Activated CD4-positive, alpha-beta memory T cell treated with anti-CD3 and anti-CD28 coated beads for 36 hours (primary cell): ENCODE results near the gene LRRC8E. TPM values are rescaled to one million over a fixed set of nuclear protein-coding genes. Genes with fewer than 3 reads are reported as not detected.
"Not testable (repeated sequence)": the region's sequence is repeated elsewhere in the genome, so short reads cannot be mapped to it uniquely, and the experiment has no call there.

Experiments
- CTCF ChIA-PET: fragments of 350-600 bp; sonication (Branson Sonifier 250); formaldehyde crosslinking; loops from one replicate; lab custom pipeline; 2021; ENCODE audit warnings: antibody characterized with exemption, inconsistent platforms; lab: Charles Lee
- POLR2A ChIA-PET: fragments of 350-600 bp; sonication (Branson Sonifier 250); formaldehyde crosslinking; loops from one replicate; lab custom pipeline; 2021; ENCODE audit warnings: antibody characterized with exemption; lab: Charles Lee
- DNase-seq: peaks from one replicate; pipeline ENCODE4 v3.0.0-alpha.2; 2020
- H3K27ac Mint-ChIP-seq: one replicate; pipeline ENCODE4 v1.8.0; 2021; ENCODE audit warnings: mixed read lengths
- H3K27me3 Mint-ChIP-seq: one replicate; pipeline ENCODE4 v1.8.0; 2021; ENCODE audit warnings: mixed read lengths
- H3K36me3 Mint-ChIP-seq: one replicate; pipeline ENCODE4 v1.8.0; 2021; ENCODE audit warnings: mixed read lengths
- H3K4me1 Mint-ChIP-seq: one replicate; pipeline ENCODE4 v1.8.0; 2021; ENCODE audit warnings: low read depth, mixed read lengths
- H3K4me3 Mint-ChIP-seq: one replicate; pipeline ENCODE4 v1.8.0; 2021; ENCODE audit warnings: mild to moderate bottlenecking, mixed read lengths
- H3K9me3 Mint-ChIP-seq: one replicate; pipeline ENCODE4 v1.8.0; 2021; ENCODE audit warnings: mixed read lengths
- intact Hi-C: fragments of 100-400 bp; cut with micrococcal nuclease; formaldehyde crosslinking; loops from one replicate; pipeline ENCODE4 v1.15.1; 2023
- total RNA-seq, 2 experiments: library from RNA; stranded (reverse); gene quantifications; one replicate each; pipeline ENCODE4 v1.2.3, GENCODE V29; 2021

LRRC8E gene
- total RNA-seq, 2 experiments from 2014 or later: not detected

DNA sequence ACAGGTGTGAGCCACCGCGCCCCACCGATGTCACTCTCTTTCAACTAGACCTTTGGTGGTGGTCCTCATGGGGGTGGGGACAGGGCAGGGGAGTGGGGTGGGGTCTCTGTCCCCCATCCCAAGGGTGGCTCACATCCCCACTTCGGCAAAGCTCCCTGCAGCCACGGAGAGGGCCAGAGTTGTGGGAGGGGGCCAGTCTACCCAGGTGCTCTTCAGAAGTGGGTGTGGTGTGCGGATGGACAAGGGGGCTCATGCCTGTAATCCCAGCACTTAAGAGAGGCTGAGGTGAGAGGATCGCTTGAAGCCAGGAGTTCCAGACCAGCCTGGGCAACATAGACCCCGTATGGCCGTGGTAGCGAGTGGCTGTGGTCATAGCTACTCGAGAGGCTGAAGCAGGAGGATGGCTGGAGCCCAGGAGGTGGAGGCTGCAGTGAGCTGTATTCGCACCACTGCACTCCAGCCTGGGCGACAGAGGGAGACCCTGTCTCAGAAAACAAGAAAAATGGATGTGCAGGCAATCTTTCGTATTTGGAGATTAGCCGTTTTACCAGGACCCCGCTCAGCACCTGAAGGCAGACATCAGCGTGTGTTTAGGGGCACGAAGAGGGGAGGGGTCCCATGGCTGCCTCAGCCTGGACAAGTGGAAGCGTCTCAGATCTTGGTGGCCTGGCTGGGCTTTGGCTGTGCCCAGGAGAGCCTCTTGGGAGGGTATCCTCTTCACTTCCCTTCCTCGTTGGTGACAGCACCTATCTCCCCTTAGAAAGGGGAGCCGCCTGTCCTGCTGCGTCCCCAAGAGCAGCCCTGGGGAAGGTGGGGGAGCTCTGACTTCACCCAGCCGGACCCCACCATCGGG lies 27.2 kb downstream of the LRRC8E start:
- intact Hi-C loops: no loop called here
- Mint-ChIP-seq H3K9me3 (no peaks in the 10 kb centered on the region), H3K4me1 (peaks cover 20% of the 10 kb centered on the region), H3K36me3 (peaks cover 18% of the 10 kb centered on the region), H3K27ac (no peak overlapping the region), H3K27me3 (peaks cover 23% of the 10 kb centered on the region), H3K4me3 (peak overlapping the region; percentile 46)
- POLR2A ChIA-PET: interaction anchor here (1.0 to 1.1 kb wide), 2 partner anchors 12 to 47 kb away, joined by 3 read pairs; partner anchors contain the start of gene MAP2K7
- CTCF ChIA-PET: interaction anchor here (0.6 to 4.0 kb wide), 4 partner anchors 12 to 48 kb away, joined by 4 to 18 read pairs (median 8); partner anchors contain the start of genes MAP2K7 and TIMM44
- no peak for DNase-seq

DNA sequence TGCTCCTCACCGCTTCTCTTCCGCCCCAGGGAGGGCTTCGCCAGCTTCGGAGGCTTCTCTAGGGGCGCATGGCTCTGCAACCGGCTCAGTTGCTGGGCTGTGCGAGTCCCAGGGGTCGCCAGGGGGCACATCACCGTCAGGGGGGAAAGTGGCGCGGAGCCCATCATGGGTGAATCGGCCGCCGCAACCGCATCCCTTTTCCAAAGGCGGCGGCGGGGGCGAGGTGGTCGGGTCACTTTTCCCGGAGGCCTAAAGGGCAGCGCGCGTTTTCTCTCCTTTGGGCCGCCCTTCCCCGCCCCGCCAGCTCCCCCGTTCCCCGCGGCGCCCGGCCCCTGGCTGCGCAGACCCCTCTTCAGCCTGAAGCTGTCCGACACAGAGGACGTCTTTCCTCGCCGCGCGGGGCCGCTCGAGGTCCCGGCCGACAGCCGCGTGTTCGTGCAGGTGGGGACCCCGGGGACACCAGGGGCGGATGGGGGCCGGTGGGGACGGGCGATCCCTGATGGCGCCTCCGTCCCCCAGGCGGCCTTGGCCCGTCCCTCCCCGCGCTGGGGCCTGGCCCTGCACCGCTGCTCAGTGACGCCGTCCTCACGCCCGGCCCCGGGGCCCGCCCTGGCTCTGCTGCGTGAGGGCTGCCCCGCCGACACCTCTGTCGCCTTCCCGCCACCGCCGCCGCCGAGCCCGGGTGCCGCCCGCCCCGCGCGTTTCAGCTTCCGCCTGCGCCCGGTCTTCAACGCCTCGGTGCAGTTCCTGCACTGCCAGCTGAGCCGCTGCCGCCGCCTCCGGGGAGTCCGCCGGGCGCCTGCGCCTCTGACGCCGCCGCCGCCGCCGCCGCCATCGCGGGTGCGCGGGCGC lies 28.0 kb downstream of the LRRC8E start:
- DNase-seq: peak; percentile 74
- Mint-ChIP-seq H3K4me3 (peak overlapping the region; percentile 69), H3K4me1 (peaks cover 26% of the 10 kb centered on the region), H3K27ac (no peak overlapping the region), H3K27me3 (peaks cover 23% of the 10 kb centered on the region), H3K9me3 (no peaks in the 10 kb centered on the region), H3K36me3 (peaks cover 13% of the 10 kb centered on the region)
- intact Hi-C loops: no loop called here
- ChIA-PET POLR2A (interaction anchor here (1.0 to 1.6 kb wide), 3 partner anchors 12 to 47 kb away, joined by 3 to 6 read pairs (median 3); partner anchors contain the start of genes MAP2K7 and TIMM44), CTCF (interaction anchor here (0.6 to 4.0 kb wide), 6 partner anchors 13 to 347 kb away, joined by 3 to 18 read pairs (median 4); partner anchors contain the start of genes MAP2K7 and TIMM44)

DNA sequence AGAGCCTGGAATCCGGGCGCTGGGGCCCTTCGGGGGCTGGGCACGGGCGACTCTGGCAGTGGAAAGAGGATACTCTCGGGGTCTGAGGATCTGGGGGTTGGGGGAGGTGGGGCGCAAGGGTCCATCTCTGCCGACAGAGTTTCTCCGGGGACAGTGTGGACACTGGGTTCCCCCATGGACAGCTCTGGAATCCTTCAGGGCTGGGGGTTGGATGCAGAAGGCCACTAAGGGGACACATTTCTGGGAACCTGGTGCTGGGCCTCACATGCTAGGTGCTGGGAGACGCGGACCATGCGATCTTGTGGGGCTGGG lies 28.6 kb downstream of the LRRC8E start:
- intact Hi-C loops: no loop called here
- H3K27me3 Mint-ChIP-seq: peaks cover 23% of the 10 kb centered on the region
- peak overlapping the region; percentile 9 for H3K27ac Mint-ChIP-seq
- H3K4me1 Mint-ChIP-seq: peaks cover 28% of the 10 kb centered on the region
- DNase-seq: no peak
- CTCF ChIA-PET: interaction anchor here (1.0 to 4.0 kb wide), 4 partner anchors 13 to 348 kb away, joined by 3 to 18 read pairs (median 8); partner anchors contain the start of genes MAP2K7 and TIMM44
- H3K9me3 Mint-ChIP-seq: no peaks in the 10 kb centered on the region
- POLR2A ChIA-PET: interaction anchor here (1.6 kb wide), 1 partner anchor 27 kb away, joined by 6 read pairs; the partner anchor contains the start of gene TIMM44
- peaks cover 9% of the 10 kb centered on the region for H3K36me3 Mint-ChIP-seq
- H3K4me3 Mint-ChIP-seq: peak overlapping the region; percentile 69

DNA sequence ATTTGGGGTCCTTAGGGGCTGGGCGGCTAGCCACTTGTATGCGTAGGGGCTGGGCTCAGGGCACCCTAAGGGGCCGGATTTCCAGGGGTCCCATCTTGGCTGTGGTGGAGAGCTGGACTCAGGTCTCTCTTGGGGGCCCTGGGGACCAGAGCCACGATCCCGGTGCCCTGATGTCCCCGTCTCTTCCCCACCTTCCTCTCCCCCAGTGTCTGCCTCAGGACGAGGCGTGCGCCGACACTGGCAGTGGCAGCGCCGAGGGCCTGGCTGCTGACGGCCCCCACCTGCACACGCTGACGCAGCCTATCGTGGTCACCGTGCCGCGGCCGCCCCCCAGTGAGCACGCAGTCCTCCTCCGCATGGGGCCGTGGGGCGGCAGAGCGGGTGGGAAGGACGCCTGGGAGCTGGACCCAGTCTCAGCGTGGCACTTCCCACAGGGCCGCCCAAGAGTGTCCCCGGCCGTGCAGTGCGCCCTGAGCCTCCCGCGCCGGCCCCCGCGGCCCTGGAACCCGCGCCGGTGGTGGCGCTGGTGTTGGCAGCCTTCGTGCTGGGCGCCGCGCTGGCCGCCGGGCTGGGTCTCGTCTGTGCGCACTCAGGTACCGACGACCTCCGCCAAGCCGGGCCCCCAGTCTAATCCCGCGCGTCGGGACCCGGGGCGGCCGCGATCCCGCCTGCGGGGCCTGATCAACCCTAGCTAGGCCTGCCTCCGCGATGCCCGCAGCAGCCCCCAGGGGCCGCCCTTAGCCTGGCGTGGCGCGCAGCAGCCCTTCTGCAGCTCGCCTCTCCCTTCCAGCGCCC lies 29.2 kb downstream of the LRRC8E start:
- Mint-ChIP-seq H3K27ac (no peak overlapping the region), H3K36me3 (peaks cover 9% of the 10 kb centered on the region), H3K9me3 (no peaks in the 10 kb centered on the region), H3K4me3 (peak overlapping the region; percentile 69), H3K27me3 (peaks cover 23% of the 10 kb centered on the region), H3K4me1 (peaks cover 32% of the 10 kb centered on the region)
- ChIA-PET POLR2A (interaction anchor here (0.7 to 1.6 kb wide), 3 partner anchors 14 to 27 kb away, joined by 3 to 6 read pairs (median 3); partner anchors contain the start of gene TIMM44), CTCF (interaction anchor here (0.9 to 4.0 kb wide), 7 partner anchors 14 to 349 kb away, joined by 3 to 18 read pairs (median 3); partner anchors contain the start of genes MAP2K7 and TIMM44)
- DNase-seq: peak; percentile 70
- intact Hi-C loops: no loop called here

DNA sequence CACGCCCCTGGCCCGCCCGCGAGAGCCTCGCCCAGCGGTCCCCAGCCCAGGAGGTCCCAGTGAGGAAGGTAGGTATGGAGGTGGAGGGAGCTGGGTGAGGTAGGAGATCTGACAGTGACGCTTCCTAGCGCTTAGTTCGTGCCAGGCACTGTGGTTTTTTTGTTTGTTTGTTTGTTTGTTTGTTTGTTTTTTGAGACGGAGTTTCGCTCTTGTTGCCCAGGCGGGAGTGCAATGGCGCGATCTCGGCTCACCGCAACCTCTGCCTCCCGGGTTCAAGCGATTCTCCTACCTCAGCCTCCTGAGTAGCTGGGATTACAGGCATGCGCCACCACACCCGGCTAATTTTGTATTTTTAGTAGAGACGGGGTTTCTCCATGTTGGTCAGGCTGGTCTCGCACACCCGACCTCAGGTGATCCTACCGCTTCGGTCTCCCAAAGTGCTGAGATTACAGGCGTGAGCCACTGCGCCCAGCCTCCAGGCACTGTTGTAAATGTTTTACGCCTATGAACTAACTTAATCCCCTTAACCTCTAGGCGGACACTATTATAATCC lies 29.8 kb downstream of the LRRC8E start:
- H3K9me3 Mint-ChIP-seq, H3K27ac Mint-ChIP-seq, H3K36me3 Mint-ChIP-seq, DNase-seq, intact Hi-C loops: not testable (repeated sequence)
- peaks cover 32% of the 10 kb centered on the region for H3K4me1 Mint-ChIP-seq
- peaks cover 23% of the 10 kb centered on the region for H3K27me3 Mint-ChIP-seq
- peak overlapping the region; percentile 37 for H3K4me3 Mint-ChIP-seq
- ChIA-PET CTCF (interaction anchor here (0.9 to 4.0 kb wide), 6 partner anchors 11 to 232 kb away, joined by 3 to 18 read pairs (median 3); partner anchors contain the start of genes MAP2K7 and TIMM44), POLR2A (interaction anchor here (0.7 to 1.6 kb wide), 3 partner anchors 15 to 26 kb away, joined by 3 to 6 read pairs (median 3); partner anchors contain the start of gene TIMM44)

DNA sequence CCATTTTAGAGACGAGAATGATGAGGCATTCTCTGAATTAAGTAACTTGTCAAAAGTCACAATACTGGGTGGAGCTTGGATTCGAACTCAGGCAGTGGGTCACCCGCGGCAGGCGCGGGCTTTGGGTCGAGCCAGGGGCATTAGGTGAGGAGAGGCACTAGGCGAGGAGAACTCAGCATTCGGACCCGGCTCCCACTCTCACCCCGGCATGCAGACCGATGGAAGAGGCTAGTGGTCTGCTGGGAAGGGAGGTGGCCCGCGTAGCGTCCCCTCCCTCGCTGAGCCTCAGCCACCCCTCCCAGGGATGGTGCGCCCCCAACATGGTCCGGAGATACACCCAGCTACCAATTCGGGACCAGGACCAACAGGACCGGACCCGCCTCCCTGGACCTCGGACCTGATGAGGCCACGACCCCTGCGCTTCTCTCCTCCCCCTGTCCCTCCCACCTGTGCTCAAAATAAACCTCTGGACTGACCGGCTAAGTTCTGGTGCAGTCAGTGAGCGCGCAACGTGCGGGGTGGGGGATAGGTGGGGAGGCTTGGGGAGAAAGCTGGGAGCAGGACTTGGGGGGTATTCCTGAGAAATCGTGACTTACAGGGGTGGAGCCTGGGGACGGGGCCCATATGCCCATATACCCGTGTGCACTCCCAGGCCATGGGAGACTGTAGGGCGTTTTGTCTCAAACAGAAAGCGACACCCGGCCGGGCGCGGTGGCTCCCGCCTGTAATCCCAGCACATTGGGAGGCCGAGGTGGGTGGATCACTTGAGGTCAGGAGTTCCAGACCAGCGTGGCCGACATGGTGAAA lies 30.5 kb downstream of the LRRC8E start:
- Mint-ChIP-seq H3K9me3 (no peaks in the 10 kb centered on the region), H3K4me1 (peaks cover 32% of the 10 kb centered on the region), H3K4me3 (no peak overlapping the region), H3K27ac (no peak overlapping the region), H3K27me3 (peaks cover 23% of the 10 kb centered on the region), H3K36me3 (peaks cover 3% of the 10 kb centered on the region)
- no peak for DNase-seq
- ChIA-PET POLR2A (interaction anchor here (0.7 to 1.1 kb wide), 3 partner anchors 15 to 25 kb away, joined by 3 to 5 read pairs (median 3); partner anchors contain the start of gene TIMM44), CTCF (interaction anchor here (0.9 to 4.0 kb wide), 8 partner anchors 10 to 50 kb away, joined by 3 to 28 read pairs (median 16); partner anchors contain the start of genes MAP2K7 and TIMM44)
- intact Hi-C loops: no loop called here

DNA sequence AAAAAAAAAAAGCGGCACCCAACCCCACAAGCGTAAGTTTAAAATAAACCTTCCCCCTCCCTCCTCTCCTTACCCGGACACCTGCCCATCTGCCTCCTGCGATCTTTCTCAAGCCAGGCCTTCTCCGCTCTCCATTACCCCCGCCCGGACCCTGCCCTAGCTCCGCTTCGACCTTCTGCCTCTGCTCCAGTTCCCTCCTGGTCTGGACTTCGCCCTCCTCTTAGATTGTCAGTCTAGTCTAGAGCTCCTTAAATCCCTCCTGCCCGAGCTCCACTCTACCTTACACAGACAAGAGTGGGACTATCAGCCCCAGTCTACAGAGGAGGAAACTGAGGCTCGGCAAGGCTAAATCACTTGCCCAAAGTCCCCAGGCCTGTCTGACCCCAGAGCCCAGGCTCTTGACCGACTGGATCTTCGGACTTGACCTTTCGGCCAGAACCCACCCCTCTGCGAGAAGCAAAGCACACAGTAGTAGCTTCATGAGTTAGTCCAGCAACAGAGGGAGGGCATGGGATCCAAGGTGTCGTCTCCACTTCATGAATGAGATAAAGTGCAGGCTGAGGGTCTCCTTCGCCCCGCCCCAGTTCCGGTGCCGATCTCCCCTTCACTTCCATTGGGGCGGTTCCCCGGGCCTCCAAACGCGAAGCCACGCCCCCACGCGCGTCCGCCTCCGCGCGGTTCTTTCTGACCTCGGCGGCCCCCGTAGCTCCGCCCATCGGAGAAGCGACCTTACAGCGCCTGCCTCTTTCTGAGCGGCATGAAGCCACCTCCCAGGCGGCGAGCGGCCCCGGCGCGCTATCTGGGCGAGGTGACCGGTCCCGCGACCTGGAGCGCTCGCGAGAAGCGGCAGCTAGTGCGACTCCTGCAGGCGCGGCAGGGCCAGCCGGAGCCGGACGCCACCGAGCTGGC lies 31.6 kb downstream of the LRRC8E start, which contains the start of gene SNAPC2:
TSS of gene SNAPC2 (plus strand) at position 729 of the 909 bp plus-strand sequence. CDS start at position 758, 29 bp downstream.
- peak; percentile 98 for DNase-seq
- Mint-ChIP-seq H3K4me3 (peak within 1 kb of the TSS; percentile 83), H3K4me1 (peaks cover 33% of the 10 kb centered on the region), H3K27me3 (peaks cover 22% of the 10 kb centered on the region), H3K36me3 (peaks cover 3% of the 10 kb centered on the region), H3K27ac (peak within 1 kb of the TSS; percentile 84), H3K9me3 (no peaks in the 10 kb centered on the region)
- intact Hi-C loops: loop anchor here (1.0 to 5.0 kb wide), 5 partner anchors 17 to 283 kb away; partner anchors contain the start of genes MAP2K7, STXBP2 and TIMM44
- POLR2A ChIA-PET: interaction anchor here (0.9 to 1.7 kb wide), 4 partner anchors 13 to 24 kb away, joined by 3 to 7 read pairs (median 6); partner anchors contain the start of genes MAP2K7 and TIMM44
- CTCF ChIA-PET: interaction anchor here (0.5 to 3.5 kb wide), 9 partner anchors 9 to 566 kb away, joined by 3 to 28 read pairs (median 6); partner anchors contain the start of genes MAP2K7 and TIMM44

DNA sequence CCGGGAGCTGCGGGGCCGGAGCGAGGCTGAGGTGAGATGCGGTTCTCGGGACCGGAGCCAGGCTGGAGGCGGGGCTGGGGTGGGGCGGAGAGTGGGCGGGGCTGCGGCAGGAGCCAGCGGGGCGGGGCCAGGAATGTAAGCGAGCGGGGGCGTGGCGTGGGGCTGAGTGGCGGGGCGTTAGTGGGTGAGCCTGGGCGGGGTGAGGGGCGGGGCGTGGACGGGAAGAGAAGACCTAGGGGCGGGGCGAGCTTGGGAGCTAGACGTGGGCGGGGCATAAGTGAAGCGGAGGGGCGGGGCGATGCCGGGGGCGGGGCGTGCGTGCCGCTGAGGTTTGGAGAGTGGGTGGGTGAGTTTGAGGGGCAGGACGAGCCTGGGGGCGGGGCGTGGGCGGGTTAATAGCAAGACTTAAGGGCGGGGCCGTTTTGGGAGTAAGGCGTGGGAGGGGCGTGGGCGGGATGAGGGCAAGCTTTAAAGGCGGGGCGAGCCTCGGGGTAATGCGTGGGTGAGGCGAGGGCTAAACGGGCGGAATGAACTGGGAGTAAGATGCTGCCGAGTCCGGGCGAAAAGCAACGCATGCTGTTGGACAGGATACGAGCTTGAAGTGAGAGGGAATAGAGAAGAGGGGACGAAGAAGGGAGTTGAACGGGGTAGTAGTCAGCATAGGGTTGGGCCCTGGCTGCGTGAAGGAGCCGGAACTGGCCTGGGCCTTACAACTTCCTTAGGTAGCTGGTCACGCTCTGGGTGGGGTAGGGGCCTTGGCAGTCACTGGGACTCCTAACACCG lies 32.4 kb downstream of the LRRC8E start:
- DNase-seq: peak; percentile 100
- ChIA-PET CTCF (interaction anchor here (0.9 to 3.5 kb wide), 9 partner anchors 8 to 567 kb away, joined by 3 to 28 read pairs (median 6); partner anchors contain the start of genes MAP2K7 and TIMM44), POLR2A (interaction anchor here (1.1 to 1.7 kb wide), 3 partner anchors 14 to 23 kb away, joined by 3 to 7 read pairs (median 7); partner anchors contain the start of genes MAP2K7 and TIMM44)
- H3K27me3 Mint-ChIP-seq: peaks cover 14% of the 10 kb centered on the region
- peak overlapping the region; percentile 84 for H3K27ac Mint-ChIP-seq
- peak overlapping the region; percentile 83 for H3K4me3 Mint-ChIP-seq
- intact Hi-C loops: loop anchor here (1.0 to 5.0 kb wide), 5 partner anchors 17 to 283 kb away; partner anchors contain the start of genes MAP2K7, STXBP2 and TIMM44
- no peaks in the 10 kb centered on the region for H3K9me3 Mint-ChIP-seq
- H3K36me3 Mint-ChIP-seq: peaks cover 3% of the 10 kb centered on the region
- H3K4me1 Mint-ChIP-seq: peaks cover 31% of the 10 kb centered on the region
